Ishikawa (cell line): ENCODE results near the gene ZNF678.

ENCODE experiments used
- CEBPB ChIP-seq: IDR thresholded peaks from 2 replicates; pipeline ENCODE4 v1.6.1; 2012
- CREB1 ChIP-seq: IDR thresholded peaks from 2 replicates; pipeline ENCODE4 v1.6.1; 2012; ENCODE audit warnings: low read depth
- EGR1 ChIP-seq: IDR thresholded peaks from 2 replicates; pipeline ENCODE4 v1.6.1; 2012
- EP300 ChIP-seq: IDR thresholded peaks from 2 replicates; pipeline ENCODE4 v1.6.1; 2012; ENCODE audit warnings: borderline replicate concordance
- FOXM1 ChIP-seq: IDR thresholded peaks from 2 replicates; pipeline ENCODE4 v1.6.1; 2012; ENCODE audit warnings: low read depth, borderline replicate concordance
- MAX ChIP-seq: IDR thresholded peaks from 2 replicates; pipeline ENCODE4 v1.6.1; 2012
- NFIC ChIP-seq: IDR thresholded peaks from 2 replicates; pipeline ENCODE4 v1.6.1; 2012
- RAD21 ChIP-seq: IDR thresholded peaks from 2 replicates; pipeline ENCODE4 v1.6.1; 2012; ENCODE audit warnings: low read depth
- REST ChIP-seq: IDR thresholded peaks from 2 replicates; pipeline ENCODE4 v1.6.1; 2012; ENCODE audit warnings: low read depth, mild to moderate bottlenecking
- TAF1 ChIP-seq: IDR thresholded peaks from 2 replicates; pipeline ENCODE4 v1.6.1; 2012; ENCODE audit warnings: low read depth, mild to moderate bottlenecking
- TCF12 ChIP-seq: IDR thresholded peaks from 2 replicates; pipeline ENCODE4 v1.6.1; 2012; ENCODE audit warnings: low read depth
- TEAD4 ChIP-seq: IDR thresholded peaks from 2 replicates; pipeline ENCODE4 v1.6.1; 2012
- USF1 ChIP-seq: IDR thresholded peaks from 2 replicates; pipeline ENCODE4 v1.6.1; 2012
- YY1 ChIP-seq: IDR thresholded peaks from 2 replicates; pipeline ENCODE4 v1.6.1; 2012; ENCODE audit warnings: low read depth
- ZBTB7A ChIP-seq: IDR thresholded peaks from 2 replicates; pipeline ENCODE4 v1.6.1; 2012; ENCODE audit warnings: low read depth

The ZNF678 gene

GRCh38 chr1:227563324-227564201 is at the start of gene ZNF678:
TSS of gene ZNF678 (plus strand) at chr1:227563556. CDS start at chr1:227650992, 87,436 bp downstream.
- peak; percentile 21; the same call in 1 of the 2 replicates for TF ChIP-seq EGR1
- TF ChIP-seq CREB1, result peak; percentile 29; the same call in 1 of the 2 replicates
- TF ChIP-seq FOXM1, result 0 out of 2 replicates have a peak, but pooled peaks have one; percentile 33
- 0 out of 2 replicates have a peak, but pooled peaks have one; percentile 22 for TF ChIP-seq REST
- no peak; the same call in none of the 2 replicates for TF ChIP-seq TAF1
- TF ChIP-seq CEBPB, result no peak
- TF ChIP-seq EP300, result peak; percentile 43; the same call in 1 of the 2 replicates
- no peak for TF ChIP-seq RAD21
- TF ChIP-seq NFIC, result no peak
- 0 out of 2 replicates have a peak, but pooled peaks have one; percentile 21 for TF ChIP-seq USF1
- peak; percentile 94 for TF ChIP-seq YY1
- 0 out of 2 replicates have a peak, but pooled peaks have one; percentile 54 for TF ChIP-seq ZBTB7A
- peak; percentile 44; the same call in 1 of the 2 replicates for TF ChIP-seq TCF12
- peak; percentile 43; the same call in 1 of the 2 replicates for TF ChIP-seq MAX
- peak; percentile 43; the same call in 1 of the 2 replicates for TF ChIP-seq TEAD4

- TF ChIP-seq EP300, result no peak
- TF ChIP-seq CEBPB, result no peak
- TF ChIP-seq CREB1, result no peak
- TF ChIP-seq RAD21, result no peak
- TF ChIP-seq FOXM1, result no peak
- TF ChIP-seq TAF1, result no peak
- no peak for TF ChIP-seq TEAD4
- no peak for TF ChIP-seq REST
- TF ChIP-seq ZBTB7A, result no peak
- TF ChIP-seq USF1, result no peak
Observed at GRCh38 chr1:227518876-227519275, 44.5 kb upstream of the ZNF678 start.

GRCh38 chr1:227521782-227522181 is 41.6 kb upstream of the ZNF678 start:
- no peak for TF ChIP-seq RAD21

- TF ChIP-seq TEAD4 (no peak), RAD21 (no peak), FOXM1 (no peak), TAF1 (no peak), ZBTB7A (no peak), CREB1 (no peak), TCF12 (no peak)
Observed at GRCh38 chr1:227526524-227526923, 36.8 kb upstream of the ZNF678 start.

GRCh38 chr1:227532019-227532619 is 31.2 kb upstream of the ZNF678 start:
- TF ChIP-seq CEBPB, result no peak
- TF ChIP-seq EGR1, result no peak
- TF ChIP-seq YY1, result no peak
- TF ChIP-seq TCF12, result no peak
- TF ChIP-seq TAF1, result no peak
- no peak for TF ChIP-seq REST
- no peak for TF ChIP-seq CREB1
- TF ChIP-seq TEAD4, result no peak
